Endothelial cell of hepatic sinusoid (primary cell): Measurements from ENCODE around the gene LHPP.

Experiments used
- in situ Hi-C: cut with HindIII; loops from 2 replicates; pipeline ENCODE4 v1.10.0; 2017; ENCODE audit warnings: low sequenced_read_pairs

Gene LHPP

DNA sequence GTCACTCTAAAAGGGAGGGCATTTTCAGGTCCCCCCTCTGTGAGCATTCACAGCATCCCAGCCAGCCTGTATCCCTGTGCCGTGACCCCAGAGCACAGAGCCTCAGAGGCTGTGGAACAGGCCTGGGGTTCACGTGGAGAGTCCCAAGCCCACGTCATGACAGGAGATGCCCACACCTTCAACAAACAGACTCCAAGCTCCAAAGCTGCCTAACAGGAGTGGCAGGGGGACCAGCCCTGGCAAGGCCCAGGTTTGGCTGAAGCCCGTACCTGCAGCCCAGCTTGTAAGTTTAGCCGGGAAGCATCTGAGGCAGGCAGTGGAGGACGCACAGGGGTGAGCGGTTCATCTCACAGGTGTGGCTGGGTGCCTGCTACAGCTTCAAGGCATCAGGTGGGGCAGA, 33.5 kb downstream of the LHPP start:
- in situ Hi-C loops, result no loop called here

DNA sequence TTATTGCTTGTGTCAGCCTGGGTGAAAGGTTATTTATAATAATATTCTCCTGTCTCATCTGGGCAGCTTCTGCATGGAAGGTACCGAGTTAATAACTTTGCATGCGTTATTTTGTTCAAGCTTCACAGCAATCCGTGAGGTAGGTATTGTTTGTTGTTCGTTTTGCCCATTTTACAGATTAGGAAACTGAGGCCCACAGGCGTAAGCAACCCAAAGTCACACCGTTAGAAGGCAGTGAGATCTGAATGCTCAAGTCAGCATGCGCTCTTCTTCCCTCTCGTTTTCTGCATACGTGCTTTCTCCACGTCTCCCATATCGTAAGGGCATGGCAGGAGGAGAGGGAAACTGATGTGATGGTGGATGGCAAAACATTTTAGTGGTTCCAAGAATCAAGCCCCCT, 34.1 kb downstream of the LHPP start:
- in situ Hi-C loops, result no loop called here

DNA sequence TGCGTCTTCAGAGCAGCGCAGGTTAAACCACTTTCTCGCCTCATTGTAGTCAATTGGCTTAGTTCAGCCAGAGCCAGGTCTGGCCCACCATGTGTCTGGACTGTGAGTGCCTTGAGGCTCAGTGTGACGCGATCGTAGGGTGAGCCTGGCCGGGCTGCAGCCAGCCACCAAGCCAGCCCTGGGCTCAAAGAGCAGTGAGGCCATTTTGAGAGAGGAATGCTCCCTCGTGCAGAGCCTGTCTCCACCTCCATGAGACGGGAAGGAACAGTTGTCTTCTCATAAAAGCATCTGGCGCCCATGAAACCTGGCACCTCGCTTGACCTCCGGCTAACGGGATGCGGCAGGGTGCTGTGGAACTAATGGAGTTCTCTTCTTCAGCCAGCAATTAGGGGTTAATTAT, 34.5 kb downstream of the LHPP start:
- in situ Hi-C loops, result no loop called here

DNA sequence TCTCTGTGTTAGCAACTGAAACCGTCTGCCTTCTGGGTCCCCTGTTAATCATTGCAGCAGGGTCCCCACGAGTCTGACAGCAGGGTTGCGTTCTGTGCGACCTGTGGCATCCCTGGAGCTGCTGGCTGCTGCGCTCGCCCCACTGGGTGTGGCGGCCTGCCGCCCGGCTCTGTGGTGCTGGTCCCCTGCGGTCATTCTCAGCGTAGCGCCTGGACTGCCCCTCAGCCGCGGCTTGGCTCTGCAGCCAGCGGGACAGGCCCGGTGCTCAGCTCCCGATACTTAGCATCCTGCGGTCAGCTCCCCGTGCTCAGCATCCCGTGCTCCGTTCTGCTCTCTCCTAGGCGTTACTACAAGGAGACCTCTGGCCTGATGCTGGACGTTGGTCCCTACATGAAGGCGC, 35.0 kb downstream of the LHPP start:
- in situ Hi-C loops, result no loop called here

DNA sequence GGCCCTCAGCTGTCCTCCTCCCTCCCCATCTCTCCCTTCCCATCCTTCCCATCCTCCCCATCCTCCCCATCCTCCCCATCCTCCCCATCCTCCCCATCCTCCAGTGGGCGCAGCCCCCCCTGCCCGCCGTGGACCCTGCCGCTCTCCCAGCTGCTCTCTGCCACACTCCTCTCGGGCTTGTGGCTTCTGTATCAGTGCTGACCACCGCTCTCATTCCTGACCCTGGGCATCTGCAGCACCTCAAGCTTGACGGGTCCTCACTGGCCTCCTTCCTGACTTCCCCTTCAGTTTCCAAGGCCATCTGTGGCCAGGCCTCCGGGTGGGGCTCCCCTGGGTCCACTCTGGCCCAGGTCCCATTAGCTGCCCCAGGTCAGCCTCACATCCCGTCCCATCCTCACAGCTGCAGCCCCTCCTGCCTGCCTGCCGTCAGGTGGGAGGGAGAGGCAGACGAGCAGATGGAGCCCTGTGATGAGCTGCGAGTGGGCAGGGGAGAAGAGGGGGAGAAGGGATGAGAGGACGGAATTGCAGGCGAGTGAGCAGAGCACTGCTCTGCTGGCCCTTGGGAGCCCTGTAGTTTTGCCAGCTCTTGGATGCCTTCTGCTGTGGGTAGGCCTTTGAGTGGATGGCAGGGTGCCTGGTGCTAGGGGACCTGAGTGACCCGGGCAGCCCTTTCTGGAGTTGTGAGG, 35.7 kb downstream of the LHPP start:
- in situ Hi-C loops, result no loop called here

DNA sequence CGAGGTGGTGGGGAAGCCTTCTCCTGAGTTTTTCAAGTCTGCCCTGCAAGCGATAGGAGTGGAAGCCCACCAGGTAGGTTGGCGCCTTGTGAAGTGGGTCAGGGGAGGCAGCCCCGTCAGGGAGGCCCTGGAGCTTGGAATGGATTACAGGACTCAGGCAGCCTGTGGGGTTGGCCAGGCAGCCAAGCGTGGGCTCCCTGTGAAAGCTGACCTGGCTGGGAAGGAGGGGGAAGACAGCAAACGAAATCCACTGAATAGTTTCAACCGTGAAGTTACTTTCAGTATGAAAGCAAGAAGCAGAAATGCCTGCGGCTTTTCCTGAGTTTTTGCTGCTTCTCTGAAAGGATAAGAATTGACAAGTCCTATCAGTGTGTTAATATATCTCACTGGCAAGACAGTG, 36.4 kb downstream of the LHPP start:
- in situ Hi-C loops, result no loop called here

DNA sequence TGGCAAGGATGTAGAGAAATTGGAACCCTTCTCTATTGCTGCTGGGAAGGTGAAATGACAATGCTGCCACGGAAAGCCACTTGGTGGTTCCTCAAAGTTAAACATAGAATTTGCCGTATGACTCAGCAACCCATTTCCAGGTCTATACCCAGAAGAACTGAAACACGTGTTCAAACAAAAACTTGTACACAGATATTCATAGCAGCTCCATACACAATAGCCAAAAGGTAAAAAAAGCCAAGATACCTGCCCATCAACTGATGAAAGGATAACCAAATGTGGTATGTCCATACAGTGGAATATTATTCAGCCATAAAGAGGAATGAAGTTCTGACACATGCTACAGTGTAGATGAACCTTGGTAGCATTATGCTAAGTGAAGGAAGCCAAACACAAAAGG, 39.1 kb downstream of the LHPP start:
- in situ Hi-C loops, result no loop called here

DNA sequence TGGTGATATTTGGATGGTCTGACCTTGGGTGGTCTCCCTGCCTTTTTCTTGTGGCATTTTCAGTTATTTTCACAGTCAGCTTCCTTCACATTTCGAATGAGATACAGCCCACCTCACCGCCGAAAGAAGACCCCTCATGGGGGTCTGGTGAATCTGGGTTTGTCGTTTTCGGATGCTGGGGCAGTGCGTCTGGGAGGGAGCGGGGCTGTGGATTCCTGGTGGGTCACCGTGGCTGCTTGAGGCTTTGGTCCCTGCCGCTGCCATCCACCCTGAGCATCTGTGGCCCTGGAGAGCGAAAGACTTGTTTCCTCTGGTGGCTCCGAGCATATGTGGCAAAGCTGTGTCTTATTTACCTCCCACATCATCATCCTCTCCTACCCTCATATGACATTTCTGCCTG, 43.1 kb downstream of the LHPP start:
- in situ Hi-C loops, result loop anchor here (5.0 kb wide), 1 partner anchor 47 kb away; no protein-coding TSS in a partner anchor

DNA sequence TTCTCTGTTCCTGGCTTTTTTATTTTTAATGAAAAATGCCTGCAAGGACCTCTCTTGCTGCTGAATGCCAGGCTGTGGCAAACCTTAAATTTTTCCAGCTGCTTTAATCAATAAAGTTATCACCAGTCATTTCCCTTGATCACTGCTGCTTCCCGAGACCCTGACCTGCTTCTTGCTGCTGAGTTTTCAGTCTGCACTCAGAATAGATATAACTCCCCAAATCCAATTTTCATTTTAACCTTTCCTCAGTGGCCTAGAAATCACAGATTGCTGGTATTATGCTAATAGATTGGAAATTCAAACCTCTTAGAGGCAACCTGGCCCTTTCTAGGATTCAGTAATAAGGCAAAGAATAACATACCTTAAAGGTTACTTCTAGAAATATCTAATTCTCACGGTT, 43.7 kb downstream of the LHPP start:
- in situ Hi-C loops, result loop anchor here (5.0 kb wide), 1 partner anchor 48 kb away; no protein-coding TSS in a partner anchor

DNA sequence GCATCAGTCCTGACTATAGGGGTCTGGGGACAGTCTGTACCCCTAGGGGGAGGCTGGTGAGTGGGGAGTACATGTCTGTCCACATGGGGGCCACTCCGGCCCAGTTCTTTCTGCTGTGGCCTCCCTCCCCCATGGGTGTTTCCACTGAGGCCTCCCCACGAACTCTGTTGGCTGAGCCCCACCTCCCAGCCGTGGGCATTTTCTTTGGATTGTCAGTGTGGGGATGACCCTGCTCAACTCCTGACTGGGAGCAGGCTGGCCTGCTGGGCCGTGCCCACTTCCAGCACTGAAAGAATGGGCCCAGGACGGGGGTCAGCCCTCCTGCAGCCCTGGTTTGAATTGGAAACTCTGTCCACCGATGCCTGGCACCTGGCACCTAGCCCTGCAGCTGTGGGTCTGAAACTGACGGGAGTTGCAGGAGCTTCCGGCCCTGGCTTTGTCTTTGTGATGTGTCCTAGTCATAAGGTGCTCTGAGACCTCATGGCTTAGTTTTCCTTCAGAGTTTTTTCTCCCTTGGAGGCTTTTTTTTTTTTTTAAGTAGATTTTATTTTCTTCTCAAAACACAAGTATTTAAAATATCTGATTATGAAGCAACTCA, 46.5 kb downstream of the LHPP start:
- in situ Hi-C loops, result loop anchor here (5.0 kb wide), 1 partner anchor 51 kb away; no protein-coding TSS in a partner anchor

DNA sequence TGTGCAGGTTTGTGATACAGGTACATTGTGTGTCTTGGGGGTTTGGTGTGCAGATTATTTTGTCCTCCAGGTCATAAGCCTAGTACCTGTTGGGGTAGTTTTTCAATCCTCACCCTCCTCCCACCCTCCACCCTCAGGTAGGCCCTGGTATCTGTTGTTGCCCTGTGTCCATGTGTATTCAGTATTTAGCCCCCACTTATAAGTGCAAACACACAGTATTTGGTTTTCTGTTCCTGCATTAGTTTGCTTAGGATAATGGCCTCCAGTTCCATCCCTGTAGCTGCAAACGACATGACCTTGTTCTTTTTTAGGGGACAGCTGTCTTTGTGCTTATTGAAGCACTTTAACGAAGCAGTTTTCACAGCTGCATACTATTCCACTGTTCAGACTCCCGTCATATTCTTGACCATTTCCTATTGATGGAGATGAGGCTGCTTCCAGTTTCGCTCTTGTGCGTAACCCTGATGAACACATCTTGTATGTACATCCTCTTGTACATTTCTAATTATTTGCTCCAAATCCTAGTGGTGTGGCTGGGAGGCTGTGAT, 47.4 kb downstream of the LHPP start:
- in situ Hi-C loops, result loop anchor here (5.0 kb wide), 1 partner anchor 52 kb away; no protein-coding TSS in a partner anchor

DNA sequence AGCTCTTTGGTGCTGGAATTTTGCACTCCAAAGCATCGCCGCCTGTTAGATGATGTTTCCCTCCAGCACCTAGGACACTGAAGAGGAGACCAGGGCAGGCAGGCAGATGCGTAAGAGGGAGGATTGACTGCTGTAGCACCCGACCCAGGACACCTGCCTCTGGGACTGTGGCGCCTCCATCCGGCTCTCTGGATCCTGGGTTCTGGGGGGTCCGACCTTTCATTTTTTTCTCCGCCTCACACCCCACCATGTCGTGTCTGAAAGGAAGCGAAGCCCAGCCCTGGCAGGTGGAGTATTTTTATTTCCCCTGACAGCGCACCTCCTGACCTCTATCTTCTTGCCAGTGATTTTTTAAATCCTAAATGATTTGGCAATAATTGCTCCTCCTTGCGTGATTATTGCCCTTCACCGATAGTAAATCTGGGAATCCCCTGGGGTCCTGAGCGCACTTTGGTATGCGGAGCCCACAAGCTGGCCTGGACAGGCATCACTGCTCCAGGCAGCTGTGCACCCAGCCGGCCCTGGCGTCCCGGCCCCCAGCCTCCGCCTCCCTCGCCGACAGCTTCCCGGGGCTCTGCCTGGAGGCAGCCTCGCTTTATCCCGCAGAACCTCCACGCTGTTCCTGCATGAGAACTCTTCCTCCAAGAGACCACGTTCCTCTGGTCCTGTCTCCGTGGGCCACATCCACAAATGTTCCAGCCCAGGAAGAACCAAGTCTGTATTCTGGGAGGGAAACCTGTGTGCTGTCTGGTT, 48.4 kb downstream of the LHPP start:
- in situ Hi-C loops, result loop anchor here (5.0 kb wide), 1 partner anchor 53 kb away; no protein-coding TSS in a partner anchor

DNA sequence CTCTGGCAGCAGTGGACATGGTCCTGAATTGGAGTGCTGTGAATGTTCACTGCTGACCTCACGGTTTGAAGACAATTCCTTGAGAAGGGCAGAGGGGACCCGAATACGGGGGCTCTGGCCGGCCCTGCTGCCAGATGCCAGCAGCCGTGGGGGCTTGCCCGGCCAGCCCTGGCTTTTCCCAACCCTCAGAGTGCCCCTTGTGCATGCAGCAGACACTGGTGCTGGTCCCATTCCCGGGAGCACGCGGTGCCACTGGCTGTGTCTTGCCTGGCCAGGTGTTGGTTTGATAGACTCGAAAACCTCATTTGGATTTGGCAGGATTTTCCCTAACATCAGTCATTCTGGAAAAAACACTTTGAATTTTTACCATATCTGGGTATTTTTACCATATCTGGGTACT, 49.1 kb downstream of the LHPP start:
- in situ Hi-C loops, result no loop called here

DNA sequence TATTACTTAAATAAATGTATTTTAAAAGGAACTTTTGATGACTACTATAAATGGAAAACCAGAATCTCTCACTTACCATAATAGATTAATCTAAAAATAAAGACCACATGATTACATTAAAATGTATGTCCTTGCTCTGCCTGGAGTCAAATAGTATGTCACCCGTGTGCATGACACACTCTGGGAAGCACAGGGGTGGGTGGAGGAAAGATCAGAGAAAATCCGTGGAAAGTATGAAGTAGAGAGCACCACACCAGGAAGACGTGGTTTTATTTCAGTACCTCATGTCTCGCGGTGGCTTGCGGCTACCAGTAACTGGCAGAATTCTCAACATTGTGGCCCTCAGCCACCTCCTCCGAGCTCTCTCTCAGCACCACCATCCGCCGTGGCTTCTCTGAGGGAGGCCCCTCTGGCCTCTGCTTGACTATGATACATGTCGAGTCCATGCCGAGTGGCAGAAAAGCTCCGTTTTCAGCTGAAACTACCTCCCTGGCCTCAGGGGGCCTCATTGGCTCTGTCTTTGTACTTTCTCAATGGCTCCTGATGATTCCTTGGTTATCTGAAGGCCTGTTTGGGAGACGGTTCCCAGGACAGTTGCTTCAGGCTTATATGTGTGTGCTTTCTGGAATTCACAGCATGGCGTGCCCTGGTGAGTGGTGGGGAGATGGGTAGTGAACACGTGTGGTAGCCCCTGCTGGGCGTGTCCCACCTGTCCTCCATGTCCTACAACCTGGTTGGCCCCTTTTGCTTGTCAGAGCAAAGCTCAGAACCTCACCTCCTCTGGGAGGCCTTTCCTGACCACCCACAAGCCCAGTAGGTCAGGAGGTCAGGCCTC, 49.8 kb downstream of the LHPP start:
- in situ Hi-C loops, result no loop called here

DNA sequence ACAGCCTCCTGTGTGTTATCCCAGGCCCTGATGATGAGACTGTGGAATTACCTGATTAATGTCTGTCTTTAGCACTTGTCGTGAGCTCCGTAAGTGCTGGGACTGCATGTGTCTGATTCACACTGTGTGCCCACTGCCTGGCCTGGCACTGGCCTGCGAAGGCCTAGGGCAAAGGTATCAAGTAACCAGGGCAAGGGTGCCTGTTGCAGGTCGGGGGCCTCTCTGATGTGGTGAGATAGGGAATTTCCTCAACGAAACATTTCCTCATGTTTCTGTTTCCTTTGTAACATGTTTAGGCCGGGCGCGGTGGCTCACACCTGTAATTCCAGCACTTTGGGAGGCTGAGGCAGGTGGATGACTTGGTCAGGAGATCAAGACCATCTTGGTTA, 50.4 kb downstream of the LHPP start:
- in situ Hi-C loops, result no loop called here

DNA sequence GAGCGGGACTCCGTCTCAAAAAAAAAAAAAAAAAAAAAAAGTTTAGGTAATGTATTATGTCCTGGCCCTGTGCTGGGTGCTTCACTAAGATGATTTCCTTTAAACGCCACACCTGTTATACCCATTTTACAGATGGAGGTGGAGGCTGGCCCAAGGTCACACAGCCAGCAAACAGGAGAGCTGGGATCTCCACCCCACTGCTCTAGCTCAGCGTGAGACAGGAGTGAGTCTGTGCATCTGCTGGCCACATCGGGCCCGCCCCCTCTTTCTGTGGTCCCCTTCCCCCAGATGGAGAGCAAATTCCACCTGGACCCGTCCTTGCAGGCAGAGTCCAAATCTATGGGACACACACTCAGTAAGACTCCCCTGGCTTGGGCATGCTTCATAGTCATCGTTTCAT, 51.0 kb downstream of the LHPP start:
- in situ Hi-C loops, result no loop called here

DNA sequence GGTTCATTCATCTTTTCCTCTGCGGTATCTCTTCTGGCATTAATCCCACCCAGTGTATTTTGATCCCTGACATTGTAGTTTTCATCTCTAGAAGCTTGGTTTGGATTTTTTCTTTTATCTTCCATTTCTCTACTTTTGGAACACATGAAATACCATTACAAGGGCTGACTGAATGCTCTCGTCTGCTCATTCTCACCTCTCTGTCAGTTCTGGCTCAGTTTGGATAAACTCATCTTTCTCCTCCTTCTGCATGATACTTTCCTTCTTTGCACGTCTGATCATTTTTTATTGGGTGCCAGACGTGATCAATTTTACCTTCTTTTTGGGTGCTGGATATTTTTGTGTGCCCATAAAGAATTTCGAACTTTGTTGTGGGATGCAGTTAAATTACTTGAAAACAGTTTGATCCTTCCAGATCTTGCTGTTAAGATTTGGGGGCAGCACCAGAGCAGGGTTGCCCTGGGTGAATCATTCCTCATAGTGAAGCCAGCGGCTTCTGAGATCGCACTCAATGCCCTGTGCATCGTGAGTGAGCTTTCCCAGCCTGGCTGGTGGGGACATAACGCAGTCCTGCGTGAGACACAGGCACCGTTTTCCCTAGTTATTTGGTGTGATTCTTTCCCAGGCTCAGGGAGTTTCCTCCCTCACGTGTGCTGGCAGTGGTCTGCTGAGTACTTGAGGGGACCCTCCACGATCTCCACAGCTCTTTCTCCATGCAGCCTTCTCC, 53.8 kb downstream of the LHPP start:
- in situ Hi-C loops, result no loop called here

DNA sequence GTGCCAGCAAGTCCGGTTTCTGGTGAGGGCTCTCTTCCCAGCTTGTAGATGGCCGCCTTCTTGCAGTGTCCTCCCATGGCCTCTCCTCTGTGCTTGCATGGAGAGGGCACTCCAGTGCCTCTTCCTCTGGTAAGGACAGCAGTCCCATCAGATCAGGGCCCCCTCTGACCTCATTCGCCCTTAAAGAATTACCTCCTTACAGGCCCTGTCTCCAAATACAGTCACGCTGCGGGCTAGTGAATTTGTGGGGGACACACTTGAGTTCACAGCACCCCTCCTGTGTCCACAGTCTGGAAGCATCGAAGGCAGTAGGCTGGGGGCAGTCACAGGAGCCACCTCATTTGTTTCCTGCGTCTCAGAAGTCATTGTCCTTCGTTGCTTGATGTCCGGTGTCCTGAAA, 54.6 kb downstream of the LHPP start:
- in situ Hi-C loops, result no loop called here

DNA sequence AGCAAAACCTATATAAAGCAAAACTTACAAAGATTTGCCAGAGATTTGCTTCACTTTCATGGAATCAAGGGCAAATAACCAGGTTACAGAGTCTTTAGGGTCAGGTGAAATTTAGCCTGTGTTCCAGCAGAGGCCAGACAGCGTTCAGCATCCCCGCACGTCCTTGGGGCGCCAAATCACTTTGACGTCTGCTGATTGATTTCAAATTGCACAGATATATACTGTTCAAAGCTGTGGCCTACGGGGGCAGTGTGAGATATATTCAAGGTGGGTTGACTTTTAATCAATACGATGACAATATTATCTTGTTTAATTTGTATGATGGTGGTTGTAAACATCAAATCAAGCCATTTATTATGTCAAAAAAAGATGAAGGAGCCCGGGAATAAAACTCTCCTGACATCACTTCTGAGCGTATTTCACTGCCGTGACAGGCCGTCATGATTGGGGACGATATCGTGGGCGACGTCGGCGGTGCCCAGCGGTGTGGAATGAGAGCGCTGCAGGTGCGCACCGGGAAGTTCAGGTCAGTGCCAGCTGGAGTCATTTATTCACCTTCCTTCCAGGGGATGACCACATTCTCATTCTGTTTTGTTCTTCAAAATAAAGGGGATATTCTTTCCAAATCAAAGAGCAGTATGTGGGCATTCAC, 55.2 kb downstream of the LHPP start:
- in situ Hi-C loops, result no loop called here

DNA sequence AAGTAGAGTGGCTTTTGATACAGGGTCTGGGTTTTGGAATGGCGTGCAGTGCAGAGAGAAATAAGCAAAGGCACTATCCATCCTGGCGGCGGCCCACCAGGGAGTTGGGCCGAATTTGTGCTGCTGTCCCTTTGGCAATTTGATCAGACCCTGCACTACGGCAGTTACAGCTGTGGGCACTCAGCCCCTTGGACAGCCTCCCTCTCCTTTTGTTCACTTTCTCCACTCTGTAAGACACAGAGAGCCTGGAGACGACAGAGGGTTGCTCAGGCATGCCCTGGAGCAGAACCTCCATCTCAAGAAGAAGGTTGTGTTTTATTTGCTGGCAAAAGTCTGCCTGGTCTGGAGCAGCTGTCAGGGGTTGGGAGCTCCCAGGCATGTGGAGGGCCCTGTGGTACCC, 55.8 kb downstream of the LHPP start:
- in situ Hi-C loops, result no loop called here
